Mesenchymal stem cell (in vitro differentiated cells and primary cell): ENCODE measurements around the gene RALGPS1.
A peak's percentile ranks its signal among the peaks of the same experiment; 100 is the strongest.

ENCODE experiments used
- DNase-seq: peaks from one replicate; pipeline ENCODE4 v3.0.0-alpha.2; 2013
- H2AFZ ChIP-seq: one replicate; pipeline ENCODE4 v1.6.1; 2013; ENCODE audit warnings: low read depth, mild to moderate bottlenecking, control low read depth, inconsistent platforms, low read length, moderate library complexity
- H2AK5ac ChIP-seq: 2 replicates; pipeline ENCODE4 v1.6.1; 2013; ENCODE audit warnings: low read length, moderate library complexity, mild to moderate bottlenecking, inconsistent platforms; ENCODE audit not compliant: severe bottlenecking
- H2BK120ac ChIP-seq: one replicate; pipeline ENCODE4 v1.6.1; 2013; ENCODE audit warnings: low read depth, mild to moderate bottlenecking, inconsistent platforms, low read length, moderate library complexity
- H2BK12ac ChIP-seq, 2 experiments: one replicate each; pipeline ENCODE4 v1.6.1; 2013; ENCODE audit warnings: inconsistent platforms in 2 of 2, low read length in 2 of 2, mild to moderate bottlenecking in 2 of 2, moderate library complexity in 2 of 2, control low read depth in 1 of 2
- H2BK15ac ChIP-seq: one replicate; pipeline ENCODE4 v1.6.1; 2013; ENCODE audit warnings: mild to moderate bottlenecking, low read depth, inconsistent platforms; ENCODE audit not compliant: poor library complexity, severe bottlenecking
- H2BK5ac ChIP-seq: 2 replicates; pipeline ENCODE4 v1.6.1; 2013; ENCODE audit warnings: low read depth, mild to moderate bottlenecking, low read length, control low read depth, inconsistent platforms; ENCODE audit not compliant: poor library complexity, severe bottlenecking
- H3K14ac ChIP-seq, 2 experiments: one replicate each; pipeline ENCODE4 v1.6.1; 2013; ENCODE audit warnings: inconsistent platforms in 2 of 2, low read length in 2 of 2, control low read depth in 1 of 2, mild to moderate bottlenecking in 1 of 2, moderate library complexity in 1 of 2
- H3K18ac ChIP-seq, 2 experiments: one replicate each; pipeline ENCODE4 v1.6.1; 2013; ENCODE audit warnings: inconsistent platforms in 2 of 2, low read length in 2 of 2, control low read depth in 1 of 2, low read depth in 1 of 2, mild to moderate bottlenecking in 1 of 2
- H3K23ac ChIP-seq, 2 experiments: one replicate each; pipeline ENCODE4 v1.6.1; 2013; ENCODE audit warnings: inconsistent platforms in 2 of 2, low read length in 2 of 2, mild to moderate bottlenecking in 2 of 2, moderate library complexity in 2 of 2, control low read depth in 1 of 2
- H3K27ac ChIP-seq: 2 replicates; pipeline ENCODE4 v1.5.1; 2013; ENCODE audit warnings: mild to moderate bottlenecking, moderate library complexity, low read length, control low read depth, inconsistent platforms; ENCODE audit not compliant: poor library complexity, severe bottlenecking
- H3K27me3 ChIP-seq, 2 experiments: 2 replicates each; pipeline versions ENCODE4 v1.6.1 to v1.7.0; 2013; ENCODE audit warnings: low read length in 2 of 2, mild to moderate bottlenecking in 2 of 2, moderate library complexity in 2 of 2, control low read depth in 1 of 2, inconsistent platforms in 1 of 2; ENCODE audit not compliant: control insufficient read depth in 1 of 2, insufficient read depth in 1 of 2
- H3K36me3 ChIP-seq, 2 experiments: 2 replicates each; pipeline versions ENCODE4 v1.6.1 to v1.7.0; 2013; ENCODE audit warnings: low read length in 2 of 2, control low read depth in 1 of 2, inconsistent platforms in 1 of 2, low read depth in 1 of 2, mild to moderate bottlenecking in 1 of 2; ENCODE audit not compliant: insufficient read depth in 2 of 2, control insufficient read depth in 1 of 2
- H3K4ac ChIP-seq, 2 experiments: one replicate each; pipeline ENCODE4 v1.6.1; 2013; ENCODE audit warnings: inconsistent platforms in 2 of 2, low read length in 2 of 2, mild to moderate bottlenecking in 2 of 2, moderate library complexity in 2 of 2, control low read depth in 1 of 2, low read depth in 1 of 2
- H3K4me1 ChIP-seq: 2 replicates; pipeline ENCODE4 v1.6.1; 2013; ENCODE audit warnings: low read depth, low read length, control low read depth; ENCODE audit not compliant: control insufficient read depth, insufficient read depth
- H3K4me2 ChIP-seq: 2 replicates; pipeline ENCODE4 v1.6.1; 2013; ENCODE audit warnings: low read length, mild to moderate bottlenecking, inconsistent platforms; ENCODE audit not compliant: poor library complexity, severe bottlenecking
- H3K4me3 ChIP-seq, 2 experiments: 2 replicates each; pipeline versions ENCODE4 v1.5.1 to v1.7.0; 2013; ENCODE audit warnings: low read length in 2 of 2, mild to moderate bottlenecking in 2 of 2, control low read depth in 1 of 2, low read depth in 1 of 2; ENCODE audit not compliant: insufficient read depth in 1 of 2
- H3K79me1 ChIP-seq: replicated peaks from 2 replicates; pipeline ENCODE4 v1.6.1; 2013; ENCODE audit warnings: mild to moderate bottlenecking, control low read depth, low read length, inconsistent platforms; ENCODE audit not compliant: poor library complexity, severe bottlenecking
- H3K9ac ChIP-seq: 2 replicates; pipeline ENCODE4 v1.7.0; 2013; ENCODE audit warnings: mild to moderate bottlenecking, low read length, moderate library complexity
- H3K9me3 ChIP-seq: 2 replicates; pipeline ENCODE4 v1.7.0; 2013; ENCODE audit warnings: mild to moderate bottlenecking, low read length; ENCODE audit not compliant: control insufficient read depth
- H4K8ac ChIP-seq: one replicate; pipeline ENCODE4 v1.6.1; 2013; ENCODE audit warnings: inconsistent platforms, mild to moderate bottlenecking, low read length, moderate library complexity
- H4K91ac ChIP-seq: one replicate; pipeline ENCODE4 v1.6.1; 2013; ENCODE audit warnings: mild to moderate bottlenecking, low read length, inconsistent platforms
- WGBS: methylation state at CpG from one replicate; pipeline ENCODE4 v1.1.7; 2013; ENCODE audit warnings: mixed read lengths; 5-methylcytosine and 5-hydroxymethylcytosine counted together

The RALGPS1 gene

GRCh38 chr9:127159325-127159801 is 244.8 kb downstream of the RALGPS1 start:
- Histone ChIP-seq H4K8ac (no peak overlapping the region), H3K23ac (no peak overlapping the region), H3K9me3 (no peaks in the 10 kb centered on the region), H3K4ac (no peak overlapping the region), H3K36me3 (no peaks in the 10 kb centered on the region), H2AFZ (no peak overlapping the region), H3K27ac (peak overlapping the region; percentile 34), H3K4me2 (no peak overlapping the region), H3K14ac (no peak overlapping the region), H3K79me1 (no peaks in the 10 kb centered on the region), H2BK5ac (no peak overlapping the region), H4K91ac (no peak overlapping the region), H3K4me3 (no peak overlapping the region), H2BK15ac (peak overlapping the region; percentile 38), H2BK120ac (no peak overlapping the region), H2AK5ac (no peak overlapping the region), H3K4me1 (peaks cover 16% of the 10 kb centered on the region), H3K27me3 (peaks cover 0 to 8% of the 10 kb centered on the region in 2 experiments), H3K18ac (no peak overlapping the region), H2BK12ac (peak overlapping the region in 1 of 2 experiments; percentile 49), H3K9ac (peak overlapping the region; percentile 70)
- 13% methylated on average over 4 of the region's 5 CpGs for WGBS
- peak; percentile 92 for DNase-seq

- peak overlapping the region; percentile 97 to 98 for H2BK12ac ChIP-seq
- no peaks in the 10 kb centered on the region for H3K9me3 ChIP-seq
- peak overlapping the region in 1 of 2 experiments; percentile 76 for H3K14ac ChIP-seq
- peak overlapping the region; percentile 82 to 92 for H3K18ac ChIP-seq
- H3K23ac ChIP-seq, result no peak overlapping the region
- peak overlapping the region; percentile 46 for H4K8ac ChIP-seq
- H3K4me2 ChIP-seq, result no peak overlapping the region
- peak overlapping the region; percentile 52 to 90 for H3K4ac ChIP-seq
- no peak overlapping the region for H2AFZ ChIP-seq
- H2BK120ac ChIP-seq, result peak overlapping the region; percentile 65
- H2BK15ac ChIP-seq, result no peak overlapping the region
- H3K9ac ChIP-seq, result peak overlapping the region; percentile 70
- no peaks in the 10 kb centered on the region for H3K36me3 ChIP-seq
- H2AK5ac ChIP-seq, result peak overlapping the region; percentile 37
- H4K91ac ChIP-seq, result peak overlapping the region; percentile 87
- WGBS, result 92% methylated on average over 10 of the region's 10 CpGs
- H3K79me1 ChIP-seq, result no peaks in the 10 kb centered on the region
- peaks cover 16% of the 10 kb centered on the region for H3K4me1 ChIP-seq
- no peak for DNase-seq
- peaks cover 0 to 6% of the 10 kb centered on the region in 2 experiments for H3K27me3 ChIP-seq
- no peak overlapping the region for H3K4me3 ChIP-seq
- H2BK5ac ChIP-seq, result no peak overlapping the region
- H3K27ac ChIP-seq, result no peak overlapping the region
Observed at GRCh38 chr9:127159949-127160610, 245.5 kb downstream of the RALGPS1 start.

GRCh38 chr9:127161081-127161624 is 246.6 kb downstream of the RALGPS1 start:
- peak overlapping the region; percentile 85 to 99 for H2BK12ac ChIP-seq
- peak overlapping the region in 1 of 2 experiments; percentile 23 for H3K23ac ChIP-seq
- H3K9me3 ChIP-seq, result no peaks in the 10 kb centered on the region
- no peaks in the 10 kb centered on the region for H3K27me3 ChIP-seq
- peak overlapping the region; percentile 78 to 82 for H3K18ac ChIP-seq
- peaks cover 16% of the 10 kb centered on the region for H3K4me1 ChIP-seq
- H2AFZ ChIP-seq, result no peak overlapping the region
- no peak for DNase-seq
- H3K36me3 ChIP-seq, result no peaks in the 10 kb centered on the region
- H3K14ac ChIP-seq, result peak overlapping the region in 1 of 2 experiments; percentile 55
- H4K91ac ChIP-seq, result peak overlapping the region; percentile 87
- no peaks in the 10 kb centered on the region for H3K79me1 ChIP-seq
- H3K4me3 ChIP-seq, result no peak overlapping the region
- H2BK120ac ChIP-seq, result peak overlapping the region; percentile 55
- H4K8ac ChIP-seq, result peak overlapping the region; percentile 7
- 95% methylated on average over 9 of the region's 9 CpGs for WGBS
- H3K4me2 ChIP-seq, result no peak overlapping the region
- no peak overlapping the region for H3K27ac ChIP-seq
- no peak overlapping the region for H2AK5ac ChIP-seq
- no peak overlapping the region for H3K9ac ChIP-seq
- no peak overlapping the region for H2BK5ac ChIP-seq
- H3K4ac ChIP-seq, result peak overlapping the region; percentile 73 to 85
- peak overlapping the region; percentile 55 for H2BK15ac ChIP-seq
